Epithelial cell of proximal tubule (primary cell): ENCODE data around the gene SCN4A. TPM values are rescaled to one million over a fixed set of nuclear protein-coding genes. Genes with fewer than 3 reads are reported as not detected.

ENCODE experiments used
- DNase-seq: peaks from one replicate; pipeline ENCODE4 v3.0.0-alpha.2; 2011; ENCODE audit warnings: low read depth
- H3K4me3 ChIP-seq: 2 replicates; pipeline ENCODE4 v1.5.1; 2011; ENCODE audit warnings: low read depth, mild to moderate bottlenecking, low read length
- total RNA-seq: library from RNA; depleted of rRNA; stranded (reverse); fragments of >200 nt; gene quantifications from 2 replicates; pipeline ENCODE4 v1.2.3, GENCODE V29; 2015
- TF ChIP-seq, protein P1 (sequence below): conservative IDR thresholded peaks from 2 replicates; pipeline ENCODE4 v1.5.1; 2012; ENCODE audit warnings: low read depth, mild to moderate bottlenecking, low read length

The SCN4A gene
- total RNA-seq, 1 donor from 2014 or later: not detected

DNA sequence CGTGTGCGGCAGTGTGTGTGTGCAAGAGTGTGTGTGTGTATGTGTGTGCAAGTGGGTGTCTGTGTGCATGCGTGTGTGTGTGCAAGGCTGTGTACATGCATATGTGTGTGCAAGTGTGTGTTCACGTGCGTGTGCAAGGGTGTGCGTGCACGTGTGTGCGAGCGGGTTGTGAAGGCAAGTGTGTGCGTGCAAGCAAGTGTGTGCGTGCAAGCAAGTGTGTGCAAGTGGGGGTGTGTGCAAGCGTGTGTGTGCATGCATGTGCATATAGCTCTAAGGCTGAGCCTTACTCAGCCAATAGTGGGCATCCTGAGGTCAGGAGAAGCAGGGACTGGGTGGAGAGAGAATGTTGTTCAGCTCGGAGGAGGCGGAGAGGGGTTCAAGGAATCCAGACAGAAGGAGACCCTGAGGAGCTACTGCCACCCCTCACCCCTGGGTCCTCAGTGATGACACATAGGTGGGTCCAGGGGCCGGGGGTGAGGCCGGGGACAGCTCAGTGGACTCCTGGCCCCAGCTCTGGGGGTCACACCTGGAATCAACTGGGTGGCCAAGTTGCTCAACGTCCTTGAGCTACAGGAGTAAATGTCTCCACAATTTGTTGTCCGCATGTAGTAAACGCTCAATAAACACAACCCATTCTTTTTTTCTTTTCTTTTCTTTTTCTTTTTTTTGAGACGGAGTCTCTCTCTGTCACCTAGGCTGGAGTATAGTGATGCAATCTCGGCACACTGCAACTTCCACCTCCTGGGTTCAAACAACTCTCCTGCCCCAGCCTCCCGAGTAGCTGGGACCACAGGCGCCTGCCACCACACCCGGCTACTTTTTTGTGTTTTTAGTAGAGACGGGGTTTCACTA is 27.2 kb upstream of the SCN4A start:
- TF ChIP-seq, protein P1, sequence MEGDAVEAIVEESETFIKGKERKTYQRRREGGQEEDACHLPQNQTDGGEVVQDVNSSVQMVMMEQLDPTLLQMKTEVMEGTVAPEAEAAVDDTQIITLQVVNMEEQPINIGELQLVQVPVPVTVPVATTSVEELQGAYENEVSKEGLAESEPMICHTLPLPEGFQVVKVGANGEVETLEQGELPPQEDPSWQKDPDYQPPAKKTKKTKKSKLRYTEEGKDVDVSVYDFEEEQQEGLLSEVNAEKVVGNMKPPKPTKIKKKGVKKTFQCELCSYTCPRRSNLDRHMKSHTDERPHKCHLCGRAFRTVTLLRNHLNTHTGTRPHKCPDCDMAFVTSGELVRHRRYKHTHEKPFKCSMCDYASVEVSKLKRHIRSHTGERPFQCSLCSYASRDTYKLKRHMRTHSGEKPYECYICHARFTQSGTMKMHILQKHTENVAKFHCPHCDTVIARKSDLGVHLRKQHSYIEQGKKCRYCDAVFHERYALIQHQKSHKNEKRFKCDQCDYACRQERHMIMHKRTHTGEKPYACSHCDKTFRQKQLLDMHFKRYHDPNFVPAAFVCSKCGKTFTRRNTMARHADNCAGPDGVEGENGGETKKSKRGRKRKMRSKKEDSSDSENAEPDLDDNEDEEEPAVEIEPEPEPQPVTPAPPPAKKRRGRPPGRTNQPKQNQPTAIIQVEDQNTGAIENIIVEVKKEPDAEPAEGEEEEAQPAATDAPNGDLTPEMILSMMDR: no peak
- DNase-seq: no peak
- no peak overlapping the region for H3K4me3 ChIP-seq

DNA sequence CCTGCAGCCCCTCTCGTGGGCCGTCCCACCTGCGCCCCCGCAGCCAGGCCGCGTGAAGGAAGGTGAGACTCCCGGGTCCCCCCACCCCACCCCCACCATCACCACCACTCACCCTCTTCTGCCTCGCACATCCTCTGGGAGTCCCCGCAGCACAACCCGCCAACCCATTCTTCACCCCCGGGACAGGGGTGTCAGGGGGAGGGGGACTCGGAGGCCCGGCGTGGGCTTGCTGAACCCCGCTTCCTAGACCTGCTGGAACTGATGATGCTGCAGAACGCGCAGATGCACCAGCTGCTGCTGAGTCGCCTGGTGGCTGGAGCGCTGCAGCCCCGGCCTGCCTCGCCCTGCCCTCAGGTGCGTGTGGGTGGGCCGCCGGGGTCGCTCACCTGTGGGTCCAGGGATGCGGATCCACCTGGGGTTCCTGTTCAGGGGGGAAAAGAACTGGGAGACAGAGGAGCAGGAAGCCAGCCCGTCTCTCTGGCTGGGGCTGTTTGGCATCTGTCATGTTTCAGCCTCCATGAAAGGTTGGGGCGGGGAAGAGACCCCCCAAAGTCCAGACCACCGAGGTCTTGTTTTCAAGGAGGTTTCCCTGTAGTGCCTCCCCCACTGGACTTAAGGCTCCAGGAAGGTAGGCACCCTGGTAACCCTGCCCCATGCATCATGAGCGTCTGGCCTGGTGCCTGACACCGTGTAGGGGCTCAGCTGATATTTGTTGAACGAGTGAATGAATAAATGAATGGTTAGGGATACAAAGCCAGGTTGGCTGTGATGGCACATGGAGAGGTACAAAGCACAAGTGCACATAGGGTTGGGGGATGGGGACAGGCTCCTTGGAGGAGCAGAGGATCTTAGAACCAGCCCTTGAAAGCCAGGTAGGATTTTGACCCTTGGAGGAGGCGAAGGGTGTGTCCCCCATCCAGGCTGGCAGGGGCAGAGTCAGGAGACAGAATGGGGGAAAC is 26.3 kb upstream of the SCN4A start:
- TF ChIP-seq, protein P1: no peak
- H3K4me3 ChIP-seq: peak overlapping the region; percentile 65

DNA sequence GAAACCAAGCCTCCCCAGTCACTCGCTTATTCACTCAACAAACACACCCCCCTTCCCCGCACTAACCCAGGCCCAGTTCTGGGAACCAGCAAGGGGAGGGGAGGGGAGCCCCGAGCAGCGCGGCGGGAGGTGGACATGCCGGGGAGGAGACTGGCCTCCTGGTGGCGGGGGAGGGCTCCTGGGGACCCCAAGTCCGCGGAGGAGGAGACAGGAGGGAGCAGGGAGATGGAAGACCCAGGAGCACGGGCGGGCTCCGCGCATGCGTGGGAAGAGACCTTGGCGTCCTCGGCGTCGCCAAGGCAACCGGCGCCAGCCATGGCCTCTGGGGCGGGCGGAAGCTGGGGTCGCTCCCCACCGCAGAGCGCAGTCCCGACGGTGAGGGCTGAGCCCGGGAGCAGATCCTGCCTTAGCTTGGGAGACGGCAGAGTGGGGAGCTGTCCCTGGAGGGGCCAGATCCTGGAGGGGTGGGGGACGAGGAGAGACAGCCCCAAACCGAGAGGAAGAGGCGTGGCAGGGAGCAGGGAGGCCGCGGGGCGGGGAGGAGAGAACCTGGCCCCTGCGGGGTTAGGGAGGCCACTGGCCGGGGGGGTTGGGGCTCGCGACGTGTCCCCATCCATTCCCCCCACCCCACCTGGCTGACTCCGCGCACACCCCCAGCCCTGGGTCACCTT is 25.5 kb upstream of the SCN4A start, which contains the start of gene PRR29:
TSS of gene PRR29 (plus strand) at position 302 of the 671 bp plus-strand sequence. CDS start at position 316, 14 bp downstream.
- H3K4me3 ChIP-seq: peak within 1 kb of the TSS; percentile 65
- no peak for DNase-seq
- TF ChIP-seq, protein P1: no peak

More for the DNA sequence above, 26.3 kb upstream of the SCN4A start:
- DNase-seq: no peak

DNA sequence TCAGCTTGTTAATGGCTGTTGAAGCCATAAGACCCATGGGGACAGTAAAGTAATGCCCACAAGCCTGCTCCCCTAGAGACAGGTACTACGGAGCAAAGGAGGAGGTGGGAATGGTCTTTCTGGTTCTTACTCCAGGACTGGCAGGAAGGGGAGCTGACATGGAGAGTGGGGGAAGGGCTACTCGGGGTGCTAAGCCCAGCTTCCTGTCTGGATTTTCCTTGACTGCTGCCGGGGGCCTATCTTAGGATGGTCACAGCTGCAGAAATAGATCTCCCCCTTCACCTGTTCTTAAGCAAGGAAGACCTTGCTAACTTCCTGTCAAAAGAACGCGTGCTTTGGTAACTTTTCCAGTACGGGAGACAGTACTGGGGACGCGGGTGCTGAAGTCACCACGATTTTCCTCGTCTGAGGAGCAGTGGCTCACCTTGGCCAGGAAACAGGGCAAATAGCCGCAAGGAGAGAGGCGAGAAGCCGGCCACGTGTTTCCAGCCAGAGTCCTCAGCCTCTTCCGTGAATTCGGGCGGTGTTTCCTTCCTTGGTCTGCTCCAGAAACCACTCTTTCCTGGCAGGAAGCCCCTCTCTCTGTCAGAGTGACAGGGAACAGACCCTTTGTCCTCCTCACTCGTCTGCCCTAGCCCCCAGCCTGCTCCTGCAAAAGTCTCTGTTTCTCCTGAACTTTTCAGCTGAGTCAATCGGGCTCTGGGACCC is 24.8 kb upstream of the SCN4A start:
- DNase-seq: no peak
- peak overlapping the region; percentile 65 for H3K4me3 ChIP-seq
- TF ChIP-seq, protein P1: no peak

DNA sequence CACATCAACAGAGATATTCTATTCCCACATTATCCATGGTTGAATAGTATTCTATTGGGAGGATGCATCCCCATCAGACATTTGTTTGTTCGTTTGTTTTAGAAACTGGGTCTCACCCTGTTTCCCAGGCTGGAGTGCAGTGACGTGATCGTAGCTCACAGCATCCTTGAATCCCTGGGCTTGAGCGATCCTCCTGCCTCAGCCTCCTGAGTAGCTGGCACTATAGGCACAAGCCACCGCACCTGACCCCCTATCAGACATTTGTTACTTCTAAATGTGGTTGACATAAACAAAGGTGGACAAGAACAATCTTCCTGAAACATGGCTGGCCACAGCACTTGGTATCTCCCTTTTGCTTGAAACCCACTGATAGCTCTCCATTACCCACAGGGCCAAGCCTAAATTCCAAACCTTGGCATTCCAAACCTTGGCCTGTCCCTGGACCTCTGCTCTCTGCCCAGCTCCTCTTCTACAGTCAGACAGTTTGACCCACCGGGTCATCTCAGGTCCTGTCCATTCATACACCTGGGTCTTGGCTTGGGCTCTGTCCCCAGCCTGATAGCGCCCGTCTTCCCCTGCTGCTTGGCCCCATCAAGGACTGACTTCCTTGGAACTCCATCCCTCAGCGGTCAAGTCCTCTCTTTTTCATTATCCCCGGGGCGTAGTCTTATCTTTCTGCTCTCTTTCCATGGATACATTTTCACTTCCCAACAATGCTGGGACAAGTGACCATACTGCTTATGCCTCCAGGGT is 23.9 kb upstream of the SCN4A start:
- DNase-seq: no peak
- H3K4me3 ChIP-seq: no peak overlapping the region
- TF ChIP-seq, protein P1: no peak

DNA sequence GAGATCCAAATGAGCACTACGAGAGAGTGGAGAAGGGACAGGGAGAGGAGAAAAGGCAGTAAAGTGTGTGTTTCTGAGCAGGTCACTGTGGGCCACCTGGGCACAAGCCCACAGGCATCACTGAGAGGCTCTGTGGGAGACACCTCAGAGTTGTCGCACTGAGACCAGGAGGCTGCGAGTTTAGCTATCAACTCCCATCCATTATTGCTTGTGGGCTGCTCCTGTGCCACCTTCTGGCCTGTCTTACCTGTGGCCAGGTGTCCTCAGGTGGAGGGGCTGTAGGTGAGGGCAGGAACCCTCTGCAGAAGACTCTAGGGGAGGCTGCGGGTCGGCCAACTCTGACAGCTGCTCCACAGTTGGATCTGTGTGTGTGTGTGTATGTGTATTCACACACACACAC is 22.9 kb upstream of the SCN4A start:
- TF ChIP-seq, protein P1: no peak
- H3K4me3 ChIP-seq: no peak overlapping the region
- no peak for DNase-seq
